M059J (cell line): ENCODE measurements around the gene OR1M1. TPM values are rescaled to one million over a fixed set of nuclear protein-coding genes. Genes with fewer than 3 reads are reported as not detected.
A peak's percentile ranks its signal among the peaks of the same experiment; 100 is the strongest.

Source experiments
- DNase-seq: peaks from one replicate; pipeline ENCODE4 v3.0.0-alpha.2; 2012; ENCODE audit warnings: low read depth
- total RNA-seq: library from RNA; depleted of rRNA; stranded (reverse); fragments of >200 nt; shearing (Covaris generic); gene quantifications from 2 replicates; pipeline ENCODE4 v1.2.3, GENCODE V29; 2014; rRNA removed

The OR1M1 gene
- total RNA-seq, 1 experiment from 2014 or later: not detected

DNA sequence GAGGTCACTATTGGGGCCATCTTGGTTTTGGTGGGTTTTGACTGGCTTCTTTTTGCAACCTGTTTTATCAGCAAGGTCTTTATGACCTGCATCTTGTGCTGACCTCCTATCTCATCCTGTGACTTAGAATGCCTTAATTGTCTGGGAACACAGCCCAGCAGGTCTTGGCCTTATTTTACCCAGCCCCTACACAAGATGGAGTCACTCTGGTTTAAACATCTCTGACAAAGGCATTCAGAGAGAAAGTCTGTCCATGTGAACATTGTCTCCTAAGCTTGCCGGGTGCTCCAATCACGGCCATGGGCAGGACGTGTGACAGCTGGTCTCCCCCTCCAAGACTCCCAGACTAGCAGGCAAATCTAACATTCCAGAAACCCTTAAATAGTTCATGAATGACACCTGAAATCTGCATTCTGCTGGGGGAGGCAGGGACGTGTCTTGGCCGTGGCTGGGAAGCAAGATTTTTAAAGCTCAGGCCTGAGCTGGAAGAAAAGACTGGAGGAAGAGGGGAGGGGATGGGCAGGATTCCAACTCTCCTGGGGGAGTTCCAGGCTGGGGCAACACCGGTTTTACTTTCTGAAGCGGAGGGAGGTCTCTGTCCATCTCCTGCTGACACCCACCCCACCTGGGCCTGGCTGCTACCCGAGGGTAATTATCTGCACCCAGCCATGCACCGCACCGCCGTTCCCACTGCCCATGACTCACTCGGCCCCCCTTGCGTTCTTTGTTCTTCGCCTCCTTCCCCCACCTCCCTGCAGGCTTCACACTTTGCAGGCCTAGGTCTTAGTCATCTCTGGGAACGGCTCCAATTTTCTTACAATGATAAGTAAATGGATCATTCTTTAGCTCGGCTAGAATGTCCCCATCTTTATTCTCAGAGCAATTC lies 11.6 kb upstream of the OR1M1 start:
- DNase-seq: peak; percentile 100

DNA sequence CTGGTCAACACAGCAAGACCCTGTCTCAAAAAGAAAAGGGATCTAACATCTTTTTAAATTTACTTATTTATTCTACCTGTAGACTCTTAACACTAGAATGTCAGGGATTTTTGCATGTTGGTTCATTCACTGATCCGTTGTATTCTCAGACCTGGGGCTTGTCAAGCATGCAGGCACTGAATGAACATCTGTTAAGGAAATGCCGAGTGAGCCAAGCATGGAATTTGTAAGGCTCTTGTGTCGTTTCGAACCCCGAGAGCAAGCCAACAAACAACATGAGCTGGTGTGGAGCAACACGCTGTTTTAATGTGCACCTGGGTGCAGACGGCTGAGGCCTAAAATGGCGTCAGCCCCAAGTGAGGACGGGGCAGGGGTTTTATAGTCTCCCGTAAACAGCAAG lies 10.0 kb upstream of the OR1M1 start:
- no peak for DNase-seq

DNA sequence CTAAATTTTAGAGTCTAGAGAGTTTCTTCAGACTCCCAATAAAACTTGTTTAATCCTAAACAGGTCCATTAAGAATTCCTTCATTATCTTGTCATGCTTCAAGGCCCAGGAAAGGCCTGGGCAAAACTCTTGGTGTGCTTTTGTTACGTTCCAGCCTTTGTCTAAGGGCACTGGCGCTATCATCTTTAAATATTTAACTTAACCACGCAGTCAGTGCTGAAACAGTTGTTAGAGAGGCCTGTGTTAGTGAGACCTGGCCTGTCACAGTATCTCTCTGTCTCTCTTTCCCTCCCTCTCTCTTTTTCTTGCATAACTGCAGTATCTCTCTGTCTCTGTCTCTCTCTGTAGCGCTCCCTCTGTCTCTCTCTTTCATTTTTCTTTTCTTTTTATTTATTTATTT lies 8.2 kb upstream of the OR1M1 start:
- DNase-seq: no peak

DNA sequence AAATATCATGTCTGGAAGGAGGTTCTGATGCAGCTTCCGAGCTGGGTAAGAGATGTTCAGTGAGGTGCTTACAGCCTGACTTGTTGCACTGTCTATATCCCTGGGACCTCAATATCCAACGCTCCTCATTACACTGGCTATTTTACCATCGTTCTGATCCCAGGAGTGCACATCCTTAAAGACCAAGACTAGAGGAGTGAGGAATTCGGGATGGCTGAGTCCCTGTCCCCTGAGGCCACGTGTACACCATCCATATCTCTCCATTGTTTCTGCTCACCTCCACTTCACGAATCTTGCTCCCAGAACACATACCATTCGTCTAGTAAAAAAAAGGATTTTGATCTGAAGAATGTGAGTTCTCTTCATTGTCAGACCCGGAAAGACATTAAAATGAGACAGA lies 20.5 kb downstream of the OR1M1 start, which contains the start of gene OR7G2:
TSS of gene OR7G2 (minus strand) at position 101 of the 400 bp plus-strand sequence. CDS start 4,232 bp downstream, outside the sequence.
- DNase-seq: no peak

DNA sequence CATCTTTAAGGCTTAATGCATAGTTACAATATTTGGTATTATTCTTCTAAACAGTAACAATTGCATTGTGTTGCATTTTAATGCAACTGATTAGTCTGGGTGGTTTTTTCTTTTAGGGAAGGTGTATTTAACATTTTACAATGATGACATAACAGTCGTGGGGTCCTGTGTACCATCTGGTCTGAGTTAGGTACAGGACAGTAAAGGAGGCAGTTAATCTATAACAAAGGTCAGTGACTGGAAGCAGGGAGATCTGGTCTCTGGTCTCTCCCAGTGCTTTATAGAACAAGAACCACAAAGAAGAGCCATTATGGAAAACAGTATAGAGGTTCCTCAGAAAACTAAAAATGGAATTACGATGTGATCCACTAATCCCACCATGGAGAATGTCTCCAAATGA lies 23.1 kb downstream of the OR1M1 start:
- no peak for DNase-seq

DNA sequence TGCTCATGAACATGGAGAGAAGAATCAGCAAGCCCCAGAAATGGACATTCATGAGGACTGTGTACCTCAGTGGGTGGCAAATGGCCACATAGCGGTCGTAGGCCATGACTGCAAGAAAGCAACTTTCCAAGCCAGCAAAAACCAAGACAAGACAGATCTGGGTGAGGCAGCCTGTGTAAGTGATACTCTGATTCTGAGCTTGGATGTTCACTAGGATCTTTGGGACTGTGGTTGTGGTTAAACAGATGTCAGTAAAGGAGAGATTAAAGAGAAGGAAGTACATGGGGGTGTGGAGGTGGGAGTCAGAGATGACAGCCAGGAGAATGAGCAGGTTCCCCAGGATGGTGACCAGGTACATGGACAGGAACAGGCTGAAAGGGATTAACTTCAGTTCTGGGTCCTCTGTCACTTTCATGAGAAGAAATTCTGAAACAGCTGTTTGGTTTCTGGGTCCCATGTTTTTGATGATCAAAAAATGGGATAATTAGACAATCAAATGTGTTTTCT lies 28.5 kb downstream of the OR1M1 start, which contains the start of gene OR7G1:
TSS of gene OR7G1 (minus strand) at position 457 of the 507 bp plus-strand sequence. CDS start at position 457, 0 bp downstream.
- no peak for DNase-seq

DNA sequence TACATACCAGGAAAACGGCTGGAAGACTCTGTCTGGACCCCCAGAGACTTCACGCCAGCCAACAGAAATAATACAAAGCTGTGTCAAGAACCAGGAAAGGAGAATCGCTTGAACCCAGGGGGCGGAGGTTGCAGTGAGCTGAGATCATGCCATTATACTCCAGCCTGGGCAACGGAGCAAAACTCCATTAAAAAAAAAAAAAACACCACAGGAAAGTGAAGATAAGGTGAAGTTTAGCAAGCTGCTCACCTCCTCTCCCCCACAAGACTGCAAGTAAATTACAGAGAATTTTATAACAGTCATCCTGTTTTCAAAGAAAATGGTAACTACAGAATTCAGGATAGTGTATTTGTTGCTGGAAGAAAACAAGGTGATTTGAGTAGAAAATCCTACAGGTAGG lies 29.7 kb downstream of the OR1M1 start:
- DNase-seq: no peak

DNA sequence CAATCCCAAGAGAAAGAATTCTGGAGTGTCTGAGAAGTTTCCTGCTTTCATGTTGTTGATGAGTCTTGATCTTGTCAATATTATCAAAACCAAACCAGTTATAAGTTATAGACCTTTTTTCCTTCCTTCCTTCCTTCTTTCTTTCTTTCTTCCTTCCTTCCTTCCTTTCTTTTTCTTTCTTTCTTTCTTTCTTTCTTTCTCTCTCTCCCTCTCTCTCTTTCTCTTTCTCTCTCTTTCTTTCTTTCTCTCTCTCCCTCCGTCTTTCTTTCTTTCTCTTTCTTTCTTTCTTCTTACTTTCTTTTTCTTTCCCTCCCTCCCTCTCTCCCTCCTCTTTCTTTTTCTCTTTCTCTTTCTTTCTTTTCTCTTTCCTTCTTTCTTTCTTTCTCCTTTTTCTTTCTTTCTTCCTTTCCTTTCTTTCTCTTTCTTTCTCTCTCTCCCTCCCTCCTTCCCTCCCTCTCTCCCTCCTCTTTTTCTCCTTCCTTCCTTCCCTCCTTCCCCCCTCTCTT lies 40.1 kb downstream of the OR1M1 start, which contains the start of gene OR7G3:
TSS of gene OR7G3 (minus strand) at position 51 of the 506 bp plus-strand sequence. CDS start at position 51, 0 bp downstream.
- no peak for DNase-seq

DNA sequence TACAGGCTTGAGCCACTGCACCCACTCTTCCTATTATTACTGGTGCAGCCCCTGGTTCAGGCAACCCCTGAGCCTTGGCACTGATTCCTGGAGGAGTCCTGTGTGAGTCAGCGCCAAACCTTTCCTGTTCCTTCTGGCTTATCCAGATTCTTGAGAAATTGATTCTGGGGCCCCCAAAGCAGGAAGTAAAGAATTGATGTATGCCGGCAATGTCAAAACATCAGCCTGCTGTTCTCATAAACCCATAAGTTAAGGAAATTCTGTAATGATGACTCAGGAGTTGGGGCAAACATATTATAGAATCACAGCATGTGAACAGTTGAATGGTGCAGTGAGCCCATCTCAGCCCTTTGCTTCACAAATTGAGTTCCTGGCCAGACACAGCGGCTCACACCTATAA lies 41.3 kb downstream of the OR1M1 start:
- peak; percentile 61 for DNase-seq

DNA sequence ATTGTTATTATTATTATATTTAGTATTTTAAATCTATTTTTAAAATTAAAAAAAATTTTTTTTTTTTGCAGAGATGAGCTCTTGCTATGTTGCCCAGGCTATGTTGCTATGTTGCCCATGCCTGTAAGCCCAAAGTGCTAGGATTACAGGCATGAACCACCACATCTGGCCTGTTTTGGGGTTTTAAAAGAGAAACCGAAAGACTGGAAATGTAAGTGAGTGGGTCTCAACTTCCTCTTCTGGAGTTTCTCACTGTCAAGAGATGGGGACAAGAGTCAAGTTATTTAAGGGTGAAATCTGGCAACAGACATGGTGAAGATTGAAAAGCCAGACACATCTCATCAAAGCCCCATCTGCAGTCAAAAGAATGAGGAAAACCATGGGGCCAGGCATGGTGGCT lies 44.1 kb downstream of the OR1M1 start:
- DNase-seq: no peak

DNA sequence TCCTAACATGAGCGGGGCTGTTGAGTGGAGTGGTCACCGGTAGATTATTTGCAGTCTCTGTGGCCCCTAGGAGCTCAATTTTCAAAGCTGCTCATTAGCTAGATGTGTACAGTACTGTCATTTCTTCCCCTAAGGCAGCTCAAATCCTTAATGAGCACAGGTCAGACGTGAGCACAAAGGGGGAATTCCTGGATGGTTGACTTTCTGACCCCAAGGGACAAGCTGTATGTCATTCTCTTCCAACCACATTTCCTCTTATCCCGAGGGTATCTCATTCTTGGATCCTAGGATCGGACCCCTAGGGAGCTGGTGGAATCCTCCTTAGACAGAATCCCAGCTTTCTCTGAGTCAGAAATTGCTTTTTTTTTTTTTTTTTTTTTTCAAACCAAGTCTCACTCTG lies 45.6 kb downstream of the OR1M1 start:
- peak; percentile 80 for DNase-seq

DNA sequence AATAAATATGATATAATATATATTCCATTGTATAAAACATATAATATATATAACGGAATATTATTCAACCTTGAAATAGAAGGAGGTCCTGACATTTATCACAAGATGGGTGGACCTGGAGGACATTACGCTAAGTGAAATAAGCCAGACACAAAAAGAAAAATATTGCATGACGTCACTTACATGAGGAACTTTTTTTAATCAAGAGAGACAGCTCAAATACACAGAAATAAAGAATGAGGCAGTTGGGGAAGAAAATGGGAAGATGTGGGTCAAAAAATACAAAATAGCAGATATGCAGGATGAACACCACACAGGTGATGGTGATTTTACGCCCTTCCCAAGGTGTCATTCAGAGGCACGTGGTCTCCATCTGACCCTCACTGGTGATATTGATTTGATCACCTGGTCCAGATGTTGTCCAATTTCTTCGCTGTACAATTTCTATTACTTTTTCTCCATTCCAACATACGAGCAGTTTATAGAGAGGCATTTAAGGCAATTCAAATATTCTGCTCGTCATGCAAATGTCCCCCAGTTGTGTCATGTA lies 52.8 kb downstream of the OR1M1 start:
- DNase-seq: no peak

DNA sequence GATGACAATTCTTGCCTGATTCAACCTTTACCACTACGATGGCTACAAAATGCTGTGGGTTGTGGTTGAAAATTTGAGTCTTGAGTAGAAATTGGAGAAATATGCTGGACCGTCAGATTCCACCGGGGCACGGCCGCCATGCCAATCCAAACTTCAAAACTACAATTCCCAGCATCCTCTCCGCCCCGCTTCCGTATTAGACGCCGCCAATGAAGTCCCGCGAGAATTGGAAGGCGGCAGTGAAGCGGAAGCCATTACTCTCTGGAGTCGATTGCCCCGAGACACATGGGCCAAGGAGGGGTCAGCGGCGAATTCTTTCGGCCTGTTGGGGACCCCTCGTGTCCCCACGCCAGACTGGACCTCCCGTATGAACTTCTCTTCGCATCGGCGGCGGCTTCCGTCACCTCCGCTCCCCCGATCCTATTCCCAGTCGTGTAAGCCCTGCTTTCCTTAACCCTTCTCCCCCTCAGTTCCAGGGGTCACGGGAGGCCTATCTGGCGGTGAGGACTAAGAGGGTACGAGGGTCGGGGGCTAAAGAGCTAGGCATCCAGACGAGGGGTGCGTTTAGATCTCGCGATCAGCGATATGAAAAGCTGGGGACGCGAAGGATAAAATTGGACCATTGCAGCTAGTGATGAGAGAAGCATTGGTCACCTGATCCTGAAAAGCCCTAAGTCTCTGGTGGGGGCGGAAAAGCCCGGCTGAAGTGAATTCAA lies 53.5 kb downstream of the OR1M1 start, which contains the start of gene ZNF317:
TSS of gene ZNF317 (plus strand) at position 239 of the 716 bp plus-strand sequence. CDS start 15,620 bp downstream, outside the sequence.
- DNase-seq: peak; percentile 94

DNA sequence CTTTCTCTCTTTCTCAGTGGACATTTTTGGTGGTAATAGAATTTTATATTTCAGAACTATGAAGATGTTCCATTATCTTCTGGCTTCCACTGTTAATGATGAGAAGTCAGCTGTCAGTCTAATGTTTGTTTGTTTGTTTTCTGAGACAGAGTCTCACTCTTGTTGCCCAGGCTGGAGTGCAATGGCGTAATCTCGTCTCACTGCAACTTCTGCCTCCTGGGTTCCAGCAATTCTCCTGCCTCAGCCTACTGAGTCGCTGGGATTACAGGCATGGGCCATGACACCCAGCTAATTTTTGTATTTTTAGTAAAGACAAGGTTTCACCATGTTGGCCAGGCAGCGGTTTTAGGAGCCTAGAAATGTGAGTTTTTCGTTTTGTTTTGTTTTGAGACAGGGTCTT lies 58.1 kb downstream of the OR1M1 start:
- peak; percentile 18 for DNase-seq

Other genes starting within 250 kb of the OR1M1 start
- gene MUC16, start 76.7 kb upstream of the OR1M1 start, total RNA-seq: not detected in 2 replicates
- not detected in 2 replicates for gene OR7G2, start 20.4 kb downstream of the OR1M1 start, total RNA-seq
- not detected in 2 replicates for gene OR7G1, start 28.7 kb downstream of the OR1M1 start, total RNA-seq
- gene OR7G3, start 39.9 kb downstream of the OR1M1 start, total RNA-seq: not detected in 2 replicates
- gene ZNF317, start 53.3 kb downstream of the OR1M1 start, total RNA-seq: 15.9 and 26.5 TPM in 2 replicates
- 0.05 and 0.12 TPM in 2 replicates for gene OR7D2, start 91.9 kb downstream of the OR1M1 start, total RNA-seq
- not detected in 2 replicates for gene OR7D4, start 132.5 kb downstream of the OR1M1 start, total RNA-seq
- gene OR7E24, start 163.9 kb downstream of the OR1M1 start, total RNA-seq: not detected in 2 replicates
- 5.9 and 18.5 TPM in 2 replicates for gene ZNF699, start 222.8 kb downstream of the OR1M1 start, total RNA-seq
- 7.0 and 13.5 TPM in 2 replicates for gene ZNF559, start 237.1 kb downstream of the OR1M1 start, total RNA-seq